Stimulated activated CD4-positive, alpha-beta T cell treated with anti-CD3 and anti-CD28 coated beads, Interleukin-4, amount 100 ng/mL, for 48 hours (primary cell): Measurements from ENCODE around the gene IGFBP5.

Experiments
- DNase-seq, 2 donors: peaks; one replicate each; pipeline ENCODE4 v3.0.0-alpha.2; 2020; ENCODE audit warnings: low read depth in 2 of 2

The IGFBP5 gene

GRCh38 chr2:216644842-216645635 lies 50.3 kb downstream of the IGFBP5 start:
- DNase-seq, result no peak

GRCh38 chr2:216643986-216644659 lies 51.2 kb downstream of the IGFBP5 start:
- DNase-seq, result no peak

- no peak for DNase-seq
These were observed 57.9 kb downstream of the IGFBP5 start for GRCh38 chr2:216637472-216637871.

GRCh38 chr2:216636551-216637450 lies 58.5 kb downstream of the IGFBP5 start:
- DNase-seq, result no peak

- no peak for DNase-seq
These were observed 59.4 kb downstream of the IGFBP5 start for GRCh38 chr2:216635701-216636550.

GRCh38 chr2:216635171-216635570 lies 60.2 kb downstream of the IGFBP5 start:
- DNase-seq, result no peak

- DNase-seq, result no peak
These were observed 60.8 kb downstream of the IGFBP5 start for GRCh38 chr2:216634370-216635148.

- DNase-seq, result no peak
These were observed 61.6 kb downstream of the IGFBP5 start for GRCh38 chr2:216633616-216634369.

- DNase-seq, result peak in 1 of 2 donors; percentile 11
These were observed 62.3 kb downstream of the IGFBP5 start, which contains the start of gene IGFBP2 for GRCh38 chr2:216632952-216633615. IGFBP2 (plus strand) TSS chr2:216633420; CDS start chr2:216633524, 104 bp downstream.

GRCh38 chr2:216632346-216632951 lies 62.9 kb downstream of the IGFBP5 start:
- DNase-seq, result no peak

- DNase-seq, result no peak
These were observed 65.6 kb downstream of the IGFBP5 start for GRCh38 chr2:216629784-216630183.

- DNase-seq, result no peak
These were observed 68.5 kb downstream of the IGFBP5 start for GRCh38 chr2:216626875-216627245.

- DNase-seq, result no peak
These were observed 69.0 kb downstream of the IGFBP5 start for GRCh38 chr2:216626168-216626874.

GRCh38 chr2:216624251-216624650 lies 71.1 kb downstream of the IGFBP5 start:
- no peak for DNase-seq

- no peak for DNase-seq
These were observed 72.8 kb downstream of the IGFBP5 start for GRCh38 chr2:216622526-216622925.
